Tibial artery (tissue), 4 donors: ENCODE measurements around the gene MTCL1.

ENCODE experiments used
- DNase-seq, 2 donors: peaks; one replicate each; pipeline ENCODE4 v3.0.0-alpha.2; 2019
- H3K27ac ChIP-seq, 2 donors: fragments of 200-600 bp; sonication (generic) in 1 of 2; 1 replicate in 1 of 2; 2 replicates in 1 of 2; pipeline ENCODE4 v1.5.1; 2018 to 2019; ENCODE audit warnings: mild to moderate bottlenecking in 1 of 2
- H3K27me3 ChIP-seq, 2 donors: fragments of 200-600 bp; sonication (generic) in 1 of 2; one replicate each; pipeline versions ENCODE4 v1.5.1 to v1.6.0; 2016 to 2019
- H3K36me3 ChIP-seq, 3 donors: fragments of 200-600 bp; sonication (generic) in 2 of 3; one replicate each; pipeline ENCODE4 v1.5.1; 2016 to 2019; ENCODE audit warnings: mild to moderate bottlenecking in 2 of 3
- H3K4me1 ChIP-seq, 4 donors: fragments of 200-600 bp; sonication (generic) in 2 of 4; 1 replicate in 3 of 4; 2 replicates in 1 of 4; pipeline ENCODE4 v1.5.1; 2016 to 2019
- H3K4me3 ChIP-seq, 2 donors: fragments of 200-600 bp; sonication (generic) in 1 of 2; 1 replicate in 1 of 2; 2 replicates in 1 of 2; pipeline ENCODE4 v1.5.1; 2018 to 2019; ENCODE audit warnings: mild to moderate bottlenecking in 2 of 2
- H3K9me3 ChIP-seq, 3 donors: fragments of 200-600 bp; sonication (generic) in 1 of 3; one replicate each; pipeline ENCODE4 v1.5.1; 2016 to 2019
- CTCF ChIP-seq, 2 experiments: fragments of 200-600 bp in 1 of 2; fragments of 450-650 bp in 1 of 2; IDR thresholded peaks; one replicate each; pipeline ENCODE4 v1.5.1; 2017 to 2019; ENCODE audit warnings: antibody characterized with exemption in 2 of 2, mild to moderate bottlenecking in 1 of 2, moderate library complexity in 1 of 2
- intact Hi-C: fragments of 100-400 bp; cut with DNase I; formaldehyde crosslinking; loops from one replicate; pipeline ENCODE4 v1.15.0; 2023; ENCODE audit warnings: low total_unique reads

MTCL1 gene

DNA sequence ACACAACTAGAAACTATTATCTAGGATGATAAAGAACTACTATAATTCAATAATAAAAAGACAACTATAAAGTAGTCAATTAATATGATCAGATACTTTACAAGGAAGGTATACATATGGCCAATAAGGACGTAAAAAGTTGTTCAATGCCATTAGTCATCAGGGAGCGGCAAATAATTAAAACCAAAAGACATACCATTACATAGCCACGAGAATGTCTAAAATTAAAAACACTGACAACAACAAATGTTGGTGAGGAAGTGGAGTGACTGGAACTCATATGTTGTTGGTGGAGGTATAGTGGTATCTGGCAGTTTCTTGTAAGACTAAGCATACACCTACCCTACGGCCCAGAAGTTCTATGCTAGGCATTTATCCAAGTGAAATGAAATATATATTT lies 152.4 kb downstream of the MTCL1 start:
- no peak overlapping the region for H3K27ac ChIP-seq
- no peaks in the 10 kb centered on the region for H3K9me3 ChIP-seq
- intact Hi-C loops = no loop called here

GRCh38 chr18:8858888-8859511 lies 153.6 kb downstream of the MTCL1 start:
- Histone ChIP-seq H3K4me3 (no peak overlapping the region), H3K4me1 (no peaks in the 10 kb centered on the region), H3K27ac (no peak overlapping the region), H3K27me3 (no peaks in the 10 kb centered on the region), H3K36me3 (no peaks in the 10 kb centered on the region), H3K9me3 (no peaks in the 10 kb centered on the region)
- DNase-seq = no peak
- intact Hi-C loops = no loop called here
- no peak for TF ChIP-seq CTCF (IDR thresholded peaks at IDR 0.05)

More for the DNA sequence above, 152.4 kb downstream of the MTCL1 start:
- no peak overlapping the region for H3K4me3 ChIP-seq
- no peaks in the 10 kb centered on the region for H3K27me3 ChIP-seq
- no peak for DNase-seq
- TF ChIP-seq CTCF (IDR thresholded peaks at IDR 0.05) = no peak
- H3K4me1 ChIP-seq = no peaks in the 10 kb centered on the region
- H3K36me3 ChIP-seq = no peaks in the 10 kb centered on the region

- H3K36me3 ChIP-seq = no peaks in the 10 kb centered on the region
Measured at GRCh38 chr18:8860845-8861642, 155.7 kb downstream of the MTCL1 start.

GRCh38 chr18:8863427-8863826 lies 158.1 kb downstream of the MTCL1 start:
- no peak for DNase-seq
- intact Hi-C loops = no loop called here
- TF ChIP-seq CTCF (IDR thresholded peaks at IDR 0.05) = no peak
- Histone ChIP-seq H3K36me3 (no peaks in the 10 kb centered on the region), H3K9me3 (no peaks in the 10 kb centered on the region), H3K27me3 (no peaks in the 10 kb centered on the region), H3K27ac (no peak overlapping the region), H3K4me3 (no peak overlapping the region), H3K4me1 (no peaks in the 10 kb centered on the region)

More at GRCh38 chr18:8860845-8861642, 155.7 kb downstream of the MTCL1 start:
- H3K4me3 ChIP-seq = no peak overlapping the region
- intact Hi-C loops = no loop called here
- no peaks in the 10 kb centered on the region for H3K4me1 ChIP-seq
- no peak overlapping the region for H3K27ac ChIP-seq
- no peak for DNase-seq
- TF ChIP-seq CTCF (IDR thresholded peaks at IDR 0.05) = no peak
- no peaks in the 10 kb centered on the region for H3K27me3 ChIP-seq
- H3K9me3 ChIP-seq = no peaks in the 10 kb centered on the region

GRCh38 chr18:8865934-8866333 lies 160.6 kb downstream of the MTCL1 start:
- Histone ChIP-seq H3K4me1 (no peaks in the 10 kb centered on the region), H3K36me3 (no peaks in the 10 kb centered on the region), H3K4me3 (no peak overlapping the region), H3K27me3 (no peaks in the 10 kb centered on the region), H3K27ac (no peak overlapping the region), H3K9me3 (no peaks in the 10 kb centered on the region)
- intact Hi-C loops = no loop called here
- DNase-seq = no peak
- TF ChIP-seq CTCF (IDR thresholded peaks at IDR 0.05) = no peak
